CD4-positive, alpha-beta T cell (primary cell): Measurements from ENCODE around the gene FUS. TPM values are rescaled to one million over a fixed set of nuclear protein-coding genes. Genes with fewer than 3 reads are reported as not detected.

Source experiments
- ATAC-seq: fragments of 200-7000 bp; cut with Tn5 transposase; one replicate; pipeline ENCODE4 v1.10.0; 2022; ENCODE audit warnings: mild to moderate bottlenecking; ENCODE audit not compliant: poor library complexity
- CTCF ChIA-PET: fragments of 350-600 bp; sonication (Branson Sonifier 250); formaldehyde crosslinking; loops from one replicate; lab custom pipeline; 2021; ENCODE audit warnings: antibody characterized with exemption, inconsistent platforms; lab: Charles Lee
- POLR2A ChIA-PET: fragments of 350-600 bp; sonication (Branson Sonifier 250); formaldehyde crosslinking; loops from one replicate; lab custom pipeline; 2021; ENCODE audit warnings: antibody characterized with exemption, inconsistent platforms; lab: Charles Lee
- DNase-seq, 14 experiments: peaks; one replicate each; pipeline ENCODE4 v3.0.0-alpha.2; 2013 to 2020; ENCODE audit warnings: mixed read lengths in 2 of 14
- H3K27ac ChIP-seq, 2 donors: one replicate each; pipeline versions ENCODE4 v1.5.1 to v1.7.0; 2013; ENCODE audit warnings: low read length in 2 of 2, low read depth in 1 of 2, mild to moderate bottlenecking in 1 of 2
- H3K27me3 ChIP-seq, 2 experiments: 1 replicate in 1 of 2; 2 replicates in 1 of 2; pipeline versions ENCODE4 v1.6.1 to v1.7.0; 2013; ENCODE audit warnings: low read length in 2 of 2, control low read depth in 1 of 2, mild to moderate bottlenecking in 1 of 2, moderate library complexity in 1 of 2; ENCODE audit not compliant: insufficient read depth in 2 of 2, control insufficient read depth in 1 of 2
- H3K36me3 ChIP-seq: one replicate; pipeline ENCODE4 v1.6.1; 2013; ENCODE audit warnings: low read length, control low read depth; ENCODE audit not compliant: insufficient read depth
- H3K4me1 ChIP-seq: one replicate; pipeline ENCODE4 v1.6.1; 2013; ENCODE audit warnings: low read length, control low read depth; ENCODE audit not compliant: insufficient read depth
- H3K4me3 ChIP-seq: one replicate; pipeline ENCODE4 v1.5.1; 2013; ENCODE audit warnings: mild to moderate bottlenecking, low read length, moderate library complexity
- H3K9me3 ChIP-seq, 2 experiments: 1 replicate in 1 of 2; 2 replicates in 1 of 2; pipeline versions ENCODE4 v1.6.1 to v1.7.0; 2013; ENCODE audit warnings: low read length in 2 of 2, mild to moderate bottlenecking in 2 of 2, control low read depth in 1 of 2, moderate library complexity in 1 of 2; ENCODE audit not compliant: control insufficient read depth in 1 of 2, insufficient read depth in 1 of 2
- H3K27ac Mint-ChIP-seq: one replicate; pipeline ENCODE4 v1.8.0; 2020; ENCODE audit warnings: mixed read lengths
- H3K27me3 Mint-ChIP-seq: one replicate; pipeline ENCODE4 v1.8.0; 2021; ENCODE audit warnings: mixed read lengths
- H3K36me3 Mint-ChIP-seq: one replicate; pipeline ENCODE4 v1.8.0; 2021; ENCODE audit warnings: low read depth, mixed read lengths
- H3K4me1 Mint-ChIP-seq: one replicate; pipeline ENCODE4 v1.8.0; 2021; ENCODE audit warnings: low read depth, mixed read lengths
- H3K4me3 Mint-ChIP-seq: one replicate; pipeline ENCODE4 v1.8.0; 2020; ENCODE audit warnings: mild to moderate bottlenecking, mixed read lengths
- H3K9me3 Mint-ChIP-seq: one replicate; pipeline ENCODE4 v1.8.0; 2020; ENCODE audit warnings: mixed read lengths
- CTCF ChIP-seq: fragments of 200-600 bp; IDR thresholded peaks from one replicate; pipeline ENCODE4 v1.8.0; 2022; ENCODE audit warnings: antibody characterized with exemption, mild to moderate bottlenecking
- intact Hi-C, 2 experiments: fragments of 100-400 bp; cut with DNase I in 1 of 2; cut with micrococcal nuclease in 1 of 2; formaldehyde crosslinking; loops; one replicate each; pipeline versions ENCODE4 v1.15.1 to v1.9.0; 2023 to 2025; cut with DNase I, micrococcal nuclease
- total RNA-seq, 174 experiments: library from RNA in 2 of 174; stranded (reverse) in 2 of 174; gene quantifications; one replicate each; pipeline ENCODE4 v1.2.3 and lab custom pipeline; 2021 to 2026

FUS gene
- total RNA-seq, 2 experiments from 2014 or later = 699 to 733 TPM

GRCh38 chr16:31229501-31229900, 49.6 kb downstream of the FUS start:
- Mint-ChIP-seq H3K4me1 (no peaks in the 10 kb centered on the region), H3K9me3 (no peaks in the 10 kb centered on the region), H3K4me3 (no peak overlapping the region), H3K36me3 (no peaks in the 10 kb centered on the region), H3K27ac (no peak overlapping the region), H3K27me3 (no peaks in the 10 kb centered on the region)
- Histone ChIP-seq H3K36me3 (no peaks in the 10 kb centered on the region), H3K27ac (no peak overlapping the region), H3K4me3 (no peak overlapping the region), H3K9me3 (peaks cover 0 to 6% of the 10 kb centered on the region in 2 experiments), H3K4me1 (no peaks in the 10 kb centered on the region), H3K27me3 (no peaks in the 10 kb centered on the region)
- TF ChIP-seq CTCF = no peak
- DNase-seq (no peak), ATAC-seq (no peak)
- POLR2A ChIA-PET = no interaction called here
- intact Hi-C loops = no loop called here
- CTCF ChIA-PET = no interaction called here

GRCh38 chr16:31238041-31238440, 58.1 kb downstream of the FUS start:
- H3K4me1 ChIP-seq = no peaks in the 10 kb centered on the region
- Mint-ChIP-seq H3K4me3 (no peak overlapping the region), H3K4me1 (no peaks in the 10 kb centered on the region), H3K27ac (no peak overlapping the region), H3K9me3 (no peaks in the 10 kb centered on the region), H3K27me3 (no peaks in the 10 kb centered on the region), H3K36me3 (no peaks in the 10 kb centered on the region)
- no peak for ATAC-seq
- DNase-seq = no peak
- H3K27me3 ChIP-seq = no peaks in the 10 kb centered on the region
- ChIA-PET POLR2A (no interaction called here), CTCF (no interaction called here)
- intact Hi-C loops = no loop called here
- no peaks in the 10 kb centered on the region for H3K9me3 ChIP-seq
- H3K36me3 ChIP-seq = no peaks in the 10 kb centered on the region
- no peak overlapping the region for H3K27ac ChIP-seq
- no peak overlapping the region for H3K4me3 ChIP-seq
- TF ChIP-seq CTCF = no peak

Other genes with a start within 250 kb of the FUS start
- 1 to 10 TPM; 3.0 to 4.5 TPM for gene ORAI3, start 231.1 kb upstream of the FUS start, total RNA-seq
- gene SETD1A, start 222.4 kb upstream of the FUS start, total RNA-seq = 10 to 100 TPM; 40.1 to 41.2 TPM
- under 1 TPM in 1 of 2 experiments, not detected in 1; 0.11 TPM for gene HSD3B7, start 194.9 kb upstream of the FUS start, total RNA-seq
- gene STX1B, start 169.5 kb upstream of the FUS start, total RNA-seq = 1 to 10 TPM; 2.9 to 3.1 TPM
- 10 to 100 TPM; 54.1 to 55.2 TPM for gene STX4, start 146.6 kb upstream of the FUS start, total RNA-seq
- 1 to 10 TPM; 4.5 to 6.0 TPM for gene ZNF668, start 105.9 kb upstream of the FUS start, total RNA-seq
- gene ZNF646, start 105.7 kb upstream of the FUS start, total RNA-seq = 10 to 100 TPM; 14.3 to 16.6 TPM
- gene PRSS53, start 91.2 kb upstream of the FUS start, total RNA-seq = 1 to 10 TPM; 3.5 to 3.9 TPM
- gene VKORC1, start 85.3 kb upstream of the FUS start, total RNA-seq = 10 to 100 TPM; 19.0 to 19.2 TPM
- gene BCKDK, start 71.8 kb upstream of the FUS start, total RNA-seq = 1 to 10 TPM; 4.3 to 5.8 TPM
- 100 to 1,000 TPM; 114 to 124 TPM for gene KAT8, start 62.5 kb upstream of the FUS start, total RNA-seq
- not detected for gene PRSS8, start 44.4 kb upstream of the FUS start, total RNA-seq
- gene PRSS36, start 30.1 kb upstream of the FUS start, total RNA-seq = under 1 TPM; 0.33 to 0.56 TPM
- gene PYCARD, start 22.6 kb downstream of the FUS start, total RNA-seq = 1 to 10 TPM; 8.1 to 8.5 TPM
- under 1 TPM in 1 of 2 experiments, not detected in 1; 0.17 TPM for gene TRIM72, start 34.0 kb downstream of the FUS start, total RNA-seq
- not detected for gene PYDC1, start 37.0 kb downstream of the FUS start, total RNA-seq
- gene ITGAM, start 79.8 kb downstream of the FUS start, total RNA-seq = 1 to 10 TPM; 1.8 to 4.3 TPM
- gene ITGAX, start 175.0 kb downstream of the FUS start, total RNA-seq = 1 to 10 TPM; 5.5 to 6.0 TPM
- not detected for gene ITGAD, start 213.2 kb downstream of the FUS start, total RNA-seq
- not detected for gene COX6A2, start 248.2 kb downstream of the FUS start, total RNA-seq